ENCODE measurements around the gene SLC12A2. TPM values are rescaled to one million over a fixed set of nuclear protein-coding genes. Genes with fewer than 3 reads are reported as not detected.
A peak's percentile ranks its signal among the peaks of the same experiment; 100 is the strongest.

The SLC12A2 gene
- total and polyA plus RNA-seq, 9 of the 15 experiments (the other 6 are each of a cell fraction or from before 2014, with no cell fraction given): 5.1 to 20.3 (median 12.6) TPM

- TF ChIP-seq ZNF609 (CRISPR knock-in tag; IDR thresholded peaks at IDR 0.05; ENCODE audit: borderline replicate concordance): peak; percentile 44; the same call in 1 of the 2 replicates
- no peak for TF ChIP-seq ZBTB49 (CRISPR knock-in tag; IDR thresholded peaks at IDR 0.05; ENCODE audit: borderline replicate concordance)
- TF ChIP-seq MYBL2 (IDR thresholded peaks at IDR 0.05; ENCODE audit: low read depth): no peak
- no peak for TF ChIP-seq MYBL2 (CRISPR knock-in tag; IDR thresholded peaks at IDR 0.05; ENCODE audit: borderline replicate concordance)
- no peak for TF ChIP-seq XRCC4 (IDR thresholded peaks at IDR 0.05; ENCODE audit: extremely low read depth, insufficient read depth, insufficient read length)
- TF ChIP-seq ZNF511 (CRISPR knock-in tag; IDR thresholded peaks at IDR 0.05): peak; percentile 88; the same call in 1 of the 2 replicates
- no peak for TF ChIP-seq ESRRB (CRISPR knock-in tag; IDR thresholded peaks at IDR 0.05; ENCODE audit: borderline replicate concordance)
- no peak for TF ChIP-seq HINFP (tag; conservative IDR thresholded peaks at IDR 0.05; ENCODE audit: low read depth)
- peak; percentile 10; the same call in 1 of the 2 replicates for TF ChIP-seq ZBTB17 (CRISPR knock-in tag; IDR thresholded peaks at IDR 0.05)
- no peak for TF ChIP-seq MTA2 (IDR thresholded peaks at IDR 0.05; ENCODE audit: low read depth)
- no peak for TF ChIP-seq NELFE (IDR thresholded peaks at IDR 0.05; ENCODE audit: insufficient read depth, insufficient read length)
- no peak for TF ChIP-seq HMGXB4 (CRISPR knock-in tag; IDR thresholded peaks at IDR 0.05)
- no peak; the same call in 1 of the 2 replicates for TF ChIP-seq ZBTB7A (IDR thresholded peaks at IDR 0.05; ENCODE audit: borderline replicate concordance, control insufficient read depth, low read depth, low read length)
- no peak for TF ChIP-seq MED1 (CRISPR knock-in tag; IDR thresholded peaks at IDR 0.05; ENCODE audit: borderline replicate concordance)
- TF ChIP-seq MAFF (IDR thresholded peaks at IDR 0.05; ENCODE audit: low read length): peak; percentile 49; the same call in 1 of the 2 replicates
Measured at GRCh38 chr5:128083033-128083810, at the start of gene SLC12A2 (continued).
